GM21717 (cell line): ENCODE results near the gene WDR90.
A peak's percentile ranks its signal among the peaks of the same experiment; 100 is the strongest.

ENCODE experiments used
- ATAC-seq: cut with Tn5 transposase; IDR thresholded peaks from one replicate; pipeline ENCODE4 v1.9.1; 2021; ENCODE audit warnings: mild to moderate bottlenecking, moderate library complexity; ENCODE audit not compliant: unreplicated experiment

WDR90 gene

GRCh38 chr16:648781-649589 is at the start of gene WDR90:
Gene WDR90 (plus strand): TSS chr16:649365. CDS start chr16:649417, 52 bp downstream.
- ATAC-seq, result peak; percentile 51

- no peak for ATAC-seq
These were observed 48.4 kb upstream of the WDR90 start for GRCh38 chr16:600781-601180.

GRCh38 chr16:603933-604332 is 45.2 kb upstream of the WDR90 start:
- ATAC-seq, result no peak

GRCh38 chr16:606656-607307 is 42.4 kb upstream of the WDR90 start:
- ATAC-seq, result no peak

GRCh38 chr16:608019-608418 is 41.1 kb upstream of the WDR90 start:
- no peak for ATAC-seq

- ATAC-seq, result no peak
These were observed 39.8 kb upstream of the WDR90 start for GRCh38 chr16:609316-609715.

GRCh38 chr16:609984-610383 is 39.2 kb upstream of the WDR90 start:
- no peak for ATAC-seq

GRCh38 chr16:610513-611381 is 38.4 kb upstream of the WDR90 start:
- no peak for ATAC-seq

- ATAC-seq, result no peak
These were observed 34.0 kb upstream of the WDR90 start for GRCh38 chr16:615122-615521.

- ATAC-seq, result no peak
These were observed 32.2 kb upstream of the WDR90 start for GRCh38 chr16:616733-617586.

GRCh38 chr16:617855-618254 is 31.3 kb upstream of the WDR90 start:
- no peak for ATAC-seq

- ATAC-seq, result no peak
These were observed 29.6 kb upstream of the WDR90 start for GRCh38 chr16:619476-620100.

- no peak for ATAC-seq
These were observed 28.3 kb upstream of the WDR90 start for GRCh38 chr16:620700-621525.

- no peak for ATAC-seq
These were observed 27.5 kb upstream of the WDR90 start for GRCh38 chr16:621526-622105.

GRCh38 chr16:622920-623280 is 26.3 kb upstream of the WDR90 start:
- no peak for ATAC-seq

- ATAC-seq, result no peak
These were observed 24.6 kb upstream of the WDR90 start for GRCh38 chr16:624526-625070.

GRCh38 chr16:625117-625976 is 23.8 kb upstream of the WDR90 start:
- ATAC-seq, result no peak
